Activated naive CD4-positive, alpha-beta T cell (primary cell): ENCODE results near the gene BLZF1.
"Not testable (repeated sequence)": the region's sequence is repeated elsewhere in the genome, so short reads cannot be mapped to it uniquely, and the experiment has no call there.

Experiments used
- DNase-seq, 4 experiments: peaks; one replicate each; lab custom pipeline; 2025; lab: John Stamatoyannopoulos, UW

The BLZF1 gene, protein sequence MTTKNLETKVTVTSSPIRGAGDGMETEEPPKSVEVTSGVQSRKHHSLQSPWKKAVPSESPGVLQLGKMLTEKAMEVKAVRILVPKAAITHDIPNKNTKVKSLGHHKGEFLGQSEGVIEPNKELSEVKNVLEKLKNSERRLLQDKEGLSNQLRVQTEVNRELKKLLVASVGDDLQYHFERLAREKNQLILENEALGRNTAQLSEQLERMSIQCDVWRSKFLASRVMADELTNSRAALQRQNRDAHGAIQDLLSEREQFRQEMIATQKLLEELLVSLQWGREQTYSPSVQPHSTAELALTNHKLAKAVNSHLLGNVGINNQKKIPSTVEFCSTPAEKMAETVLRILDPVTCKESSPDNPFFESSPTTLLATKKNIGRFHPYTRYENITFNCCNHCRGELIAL

DNA sequence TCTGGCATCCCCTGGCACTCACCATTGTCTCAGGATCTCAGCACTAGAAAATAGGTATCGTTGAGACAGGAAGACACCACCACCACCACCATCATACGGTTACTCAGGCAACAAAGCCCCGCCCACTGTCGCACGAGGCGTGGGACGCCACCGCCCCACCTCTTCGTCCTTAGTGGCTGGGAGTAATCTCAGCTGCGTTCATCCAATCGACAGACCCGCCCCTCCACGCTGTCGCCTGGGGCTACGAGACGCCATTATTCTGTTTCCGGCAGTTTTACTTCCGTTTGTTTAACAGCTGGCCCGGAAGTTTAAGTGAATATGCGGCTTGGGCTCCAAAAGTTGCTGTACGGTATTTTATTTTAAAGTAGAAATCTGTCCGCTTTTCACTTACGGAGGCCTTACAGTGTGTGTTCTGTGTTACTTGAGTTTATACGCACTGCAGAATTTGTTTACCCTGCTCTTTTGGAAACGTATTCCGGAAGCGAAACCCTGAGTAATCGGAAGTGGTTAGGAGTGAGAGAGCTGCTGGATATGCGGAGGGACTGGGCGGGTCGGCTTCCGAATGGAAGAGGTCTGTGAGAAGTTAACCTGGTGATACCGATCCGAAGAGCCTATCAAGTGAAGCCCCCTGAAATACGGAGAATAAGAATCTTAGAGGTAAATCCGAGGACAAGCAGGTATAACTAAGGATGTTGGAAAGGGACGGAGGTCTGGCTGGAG is at the start of gene BLZF1, which contains the start of gene NME7:
Gene BLZF1 (plus strand): TSS at position 510 of the 720 bp plus-strand sequence. CDS start 1,328 bp downstream, outside the sequence.
Gene NME7 (minus strand): TSS at position 112 of the 720 bp plus-strand sequence. CDS start 87 bp downstream, at position 25.
- DNase-seq, result peak; percentile 87 to 97 (median 94)

DNA sequence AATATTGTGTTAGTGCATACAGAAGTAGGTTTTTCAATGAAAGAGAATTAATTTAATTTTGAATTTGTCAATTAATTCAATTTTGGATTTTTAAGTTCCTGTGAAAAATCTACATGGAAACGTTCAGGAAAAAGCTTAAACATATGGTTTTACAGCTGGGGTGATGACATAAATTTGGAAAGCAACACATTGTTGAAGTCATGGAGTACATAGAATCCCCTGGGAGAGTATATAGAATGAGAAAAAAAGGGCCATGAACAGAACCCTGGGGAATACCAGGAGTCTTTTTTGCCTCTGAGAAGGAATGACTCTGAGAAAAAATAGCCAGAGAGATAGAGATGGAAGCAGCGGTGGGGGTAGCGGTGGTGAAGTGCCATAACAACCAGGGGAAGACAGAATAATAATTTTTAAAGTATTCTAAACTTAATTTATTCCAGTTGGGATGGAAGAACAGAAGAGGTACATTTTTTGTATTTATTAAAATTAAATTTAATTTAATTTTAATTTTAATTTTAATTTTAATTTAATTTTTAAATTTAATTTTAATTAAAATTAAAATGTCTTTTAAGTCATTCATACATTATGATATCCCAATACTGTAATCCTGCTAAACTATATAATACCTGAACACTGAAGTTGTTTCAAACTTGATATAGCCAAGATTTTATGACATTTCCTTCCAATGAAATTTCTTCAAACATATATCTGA is 49.3 kb upstream of the BLZF1 start:
- no peak for DNase-seq

DNA sequence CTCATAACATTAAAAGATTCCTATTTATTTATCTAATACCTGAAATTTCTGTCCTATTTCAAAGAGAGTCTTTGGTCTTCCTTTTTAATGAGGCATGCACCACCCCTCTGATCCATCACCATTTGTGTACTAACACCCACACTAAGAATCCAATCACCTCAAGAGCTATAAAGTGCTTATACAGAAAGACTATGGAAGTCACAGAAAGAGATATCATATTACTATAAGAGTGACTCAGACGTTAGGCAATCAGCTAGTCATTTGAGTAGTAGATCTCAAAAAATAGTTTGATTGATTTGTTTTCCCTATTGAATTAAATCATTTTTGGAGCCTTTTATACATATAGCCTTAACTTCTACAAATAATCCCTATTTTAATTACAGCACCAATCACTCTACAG is 46.5 kb upstream of the BLZF1 start:
- no peak for DNase-seq

DNA sequence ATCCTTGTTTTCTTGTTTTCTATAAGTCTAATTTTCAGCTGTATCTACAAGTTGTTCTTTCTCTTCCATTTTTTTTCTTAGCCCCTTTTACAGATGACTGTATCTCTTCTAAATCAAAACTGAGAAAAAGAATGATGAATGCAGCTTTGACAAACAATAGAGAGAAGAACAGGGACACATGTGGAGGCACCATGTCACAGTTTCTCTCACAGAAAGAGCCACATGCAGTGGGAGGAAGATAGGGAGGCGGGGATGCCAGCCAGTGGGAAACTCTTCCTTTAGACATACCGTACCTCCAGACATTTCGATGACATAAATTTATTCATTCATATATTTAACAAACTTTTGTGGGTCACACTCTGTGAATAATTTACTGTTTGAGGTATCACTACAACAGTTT is 45.9 kb upstream of the BLZF1 start:
- DNase-seq, result no peak

DNA sequence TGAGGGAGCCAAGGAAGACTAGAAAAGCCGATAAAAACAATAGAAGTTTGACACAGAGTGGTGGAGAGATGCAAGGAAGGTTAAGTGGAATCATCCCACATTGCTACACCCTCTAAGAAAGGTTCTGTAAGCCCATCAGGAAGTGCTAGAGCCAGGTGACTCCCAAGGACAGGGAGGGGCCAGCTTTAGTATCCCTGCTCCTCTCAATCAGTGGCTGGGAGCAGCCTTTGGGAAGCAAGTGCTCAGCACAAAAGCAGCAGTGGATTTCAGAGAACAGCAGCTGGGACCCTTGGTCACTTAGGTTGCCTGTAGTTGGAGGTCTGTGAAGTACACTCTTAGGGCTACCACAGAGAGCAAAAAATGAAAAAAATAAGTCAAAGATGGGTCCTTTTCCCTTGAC is 42.9 kb upstream of the BLZF1 start:
- no peak for DNase-seq

DNA sequence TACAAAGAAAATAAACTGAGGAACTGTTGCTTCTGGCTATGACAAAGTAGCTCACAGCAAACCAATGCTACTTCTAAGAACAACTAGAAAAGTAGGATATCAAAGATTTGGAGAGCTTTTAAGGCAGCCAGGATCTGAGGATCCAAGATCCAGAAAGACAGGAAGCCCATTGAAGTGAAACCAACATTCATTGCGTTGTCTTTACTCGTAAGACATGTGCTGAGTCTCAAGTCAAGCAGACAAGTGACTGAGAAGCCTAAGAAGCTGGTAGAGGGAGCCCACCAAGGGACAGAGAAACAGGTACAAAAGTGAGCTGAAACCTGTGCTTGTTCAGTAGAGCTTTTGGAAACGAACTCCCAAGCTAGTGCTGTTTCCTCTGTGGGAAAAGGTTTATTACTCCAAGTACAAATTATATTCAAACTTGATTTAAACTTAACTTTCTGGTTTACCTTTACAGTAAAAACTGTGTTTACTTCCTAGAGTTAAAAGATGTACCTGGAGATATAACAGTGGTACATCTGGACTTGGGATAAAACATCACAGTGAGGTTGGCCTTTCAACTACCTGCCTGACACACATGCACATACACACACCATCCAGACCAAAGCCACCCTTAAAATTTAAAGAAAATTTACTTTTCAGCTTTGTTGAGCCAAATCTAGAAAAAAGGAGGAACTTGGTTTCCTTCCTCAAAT is 41.6 kb upstream of the BLZF1 start:
- no peak for DNase-seq

DNA sequence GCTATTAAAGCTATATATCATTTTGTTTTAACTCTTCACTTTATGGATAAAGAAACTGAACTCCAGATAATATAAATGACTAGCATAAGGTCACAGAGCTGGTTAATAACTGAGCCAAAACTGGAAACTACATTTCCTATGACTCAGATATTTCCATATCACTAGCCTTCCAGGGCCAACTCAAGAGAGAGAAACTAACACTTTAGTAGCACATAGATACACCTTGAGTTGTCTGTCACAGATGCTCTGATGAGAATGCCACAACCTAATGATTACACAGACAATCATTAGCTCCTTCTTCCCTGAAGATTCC is 41.1 kb upstream of the BLZF1 start:
- DNase-seq, result no peak

DNA sequence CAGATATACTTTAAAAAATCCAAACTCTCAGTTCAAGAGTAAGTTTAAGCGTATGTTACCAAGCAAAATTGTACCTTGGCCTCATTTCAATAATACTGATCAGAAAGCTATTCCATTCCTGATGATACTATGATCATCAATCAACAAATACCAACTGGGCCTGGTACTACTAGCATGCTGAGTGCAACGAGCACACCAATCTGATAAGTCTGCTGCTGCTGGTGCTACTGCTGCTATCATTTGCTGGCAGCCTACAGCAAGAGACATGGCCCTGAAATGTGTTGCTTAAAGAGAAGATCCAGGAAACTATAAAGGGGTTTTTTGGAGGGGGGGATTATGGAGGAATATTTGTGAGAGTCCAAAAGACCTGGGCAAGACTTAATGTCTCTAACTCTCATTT is 40.1 kb upstream of the BLZF1 start:
- DNase-seq, result no peak

DNA sequence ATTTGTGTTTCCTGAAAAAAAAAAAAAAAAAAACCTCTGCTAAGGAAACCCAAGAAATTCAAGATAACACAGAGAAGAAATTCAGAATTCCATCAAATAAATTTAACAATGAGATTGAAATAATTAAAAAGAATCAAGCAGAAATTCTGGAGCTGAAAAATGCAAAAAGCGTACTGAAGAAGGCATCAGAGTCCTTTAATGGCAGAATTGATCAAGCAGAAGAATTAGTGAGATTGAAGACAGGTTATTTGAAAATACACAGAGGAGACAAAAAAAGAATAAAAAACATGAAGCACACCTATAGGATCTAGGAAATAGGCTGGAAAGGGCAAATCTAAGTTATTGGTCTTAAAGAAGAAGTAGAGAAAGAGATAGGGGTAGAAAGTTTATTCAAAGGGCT is 38.6 kb upstream of the BLZF1 start:
- no peak for DNase-seq

DNA sequence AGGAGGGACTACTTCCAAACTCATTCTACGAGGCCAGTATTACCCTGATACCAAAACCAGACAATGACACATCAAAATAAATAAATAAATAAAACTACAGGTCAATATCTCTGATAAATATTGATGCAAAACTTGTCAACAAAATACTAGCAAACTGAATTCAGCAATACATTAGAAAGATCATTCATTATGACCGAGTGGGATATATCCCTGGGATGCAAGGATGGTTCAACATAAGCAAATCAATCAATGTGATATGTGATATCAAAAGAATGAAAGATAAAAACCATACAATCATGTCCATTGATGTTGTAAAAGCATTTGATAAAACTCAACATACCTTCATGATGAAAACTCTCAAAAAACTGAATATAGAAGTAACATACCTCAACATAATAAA is 37.1 kb upstream of the BLZF1 start:
- DNase-seq, result no peak

DNA sequence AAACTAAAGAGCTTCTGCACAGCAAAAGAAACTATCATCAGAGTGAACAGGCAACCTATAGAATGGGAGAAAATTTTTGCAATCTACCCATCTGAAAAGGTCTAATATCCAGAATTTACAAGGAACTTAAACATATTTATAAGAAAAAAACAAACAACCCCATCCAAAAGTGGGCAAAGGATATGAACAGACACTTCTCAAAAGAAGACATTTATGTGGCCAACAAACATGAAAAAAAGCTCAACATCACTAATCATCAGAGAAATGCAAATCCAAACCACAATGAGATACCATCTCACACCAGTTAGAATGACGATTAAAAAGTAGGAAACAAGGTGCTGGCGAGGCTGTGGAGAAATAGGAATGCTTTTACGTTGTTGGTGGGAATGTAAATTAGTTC is 33.3 kb upstream of the BLZF1 start:
- not testable (repeated sequence) for DNase-seq

DNA sequence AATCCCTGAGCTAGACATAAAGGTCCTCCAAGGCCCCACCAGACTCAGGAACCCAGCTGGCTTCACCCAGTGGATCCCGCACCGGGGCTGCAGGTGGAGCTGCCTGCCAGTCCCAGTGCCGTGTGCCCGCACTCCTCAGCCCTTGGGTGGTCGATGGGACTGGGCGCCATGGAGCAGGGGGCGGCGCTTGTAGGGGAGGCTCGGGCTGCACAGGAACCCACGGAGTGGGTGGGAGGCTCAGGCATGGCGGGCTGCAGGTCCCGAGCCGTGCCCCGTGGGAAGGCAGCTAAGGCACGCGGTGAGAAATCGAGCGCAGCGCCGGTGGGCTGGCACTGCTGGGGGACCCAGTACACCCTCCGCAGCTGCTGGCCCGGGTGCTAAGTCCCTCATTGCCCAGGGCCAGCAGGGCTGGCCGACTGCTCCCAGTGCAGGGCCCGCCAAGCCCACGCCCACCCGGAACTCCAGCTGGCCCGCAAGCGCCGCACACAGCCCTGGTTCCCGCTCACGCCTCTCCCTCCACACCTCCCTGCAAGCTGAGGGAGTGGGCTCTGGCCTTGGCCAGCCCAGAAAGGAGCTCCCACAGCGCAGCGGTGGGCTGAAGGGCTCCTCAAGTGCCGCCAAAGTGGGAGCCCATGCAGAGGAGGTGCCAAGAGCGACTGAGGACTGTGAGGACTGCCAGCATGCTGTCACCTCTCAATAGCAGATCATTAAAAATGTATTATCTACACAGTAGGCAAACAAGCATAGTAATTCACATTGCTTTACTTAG is 30.9 kb upstream of the BLZF1 start:
- not testable (repeated sequence) for DNase-seq

DNA sequence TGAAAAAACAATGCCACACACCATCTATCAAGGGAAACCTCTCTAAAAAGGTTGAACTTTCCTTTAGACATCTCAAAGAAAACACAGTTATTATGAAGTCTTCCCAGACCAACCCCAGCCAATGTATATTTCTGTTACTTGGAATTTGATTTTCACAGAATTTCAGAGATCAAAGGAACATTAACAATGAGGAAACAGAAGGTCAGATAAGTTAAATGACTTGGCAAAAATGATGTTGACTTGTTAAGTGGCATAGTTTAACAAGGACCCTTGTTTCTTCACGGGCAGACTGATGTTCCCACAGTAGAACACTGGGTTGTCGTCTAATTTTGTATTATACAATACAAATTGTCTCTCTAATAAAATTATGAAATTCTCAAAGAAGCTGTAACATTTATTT is 29.4 kb upstream of the BLZF1 start:
- no peak for DNase-seq

DNA sequence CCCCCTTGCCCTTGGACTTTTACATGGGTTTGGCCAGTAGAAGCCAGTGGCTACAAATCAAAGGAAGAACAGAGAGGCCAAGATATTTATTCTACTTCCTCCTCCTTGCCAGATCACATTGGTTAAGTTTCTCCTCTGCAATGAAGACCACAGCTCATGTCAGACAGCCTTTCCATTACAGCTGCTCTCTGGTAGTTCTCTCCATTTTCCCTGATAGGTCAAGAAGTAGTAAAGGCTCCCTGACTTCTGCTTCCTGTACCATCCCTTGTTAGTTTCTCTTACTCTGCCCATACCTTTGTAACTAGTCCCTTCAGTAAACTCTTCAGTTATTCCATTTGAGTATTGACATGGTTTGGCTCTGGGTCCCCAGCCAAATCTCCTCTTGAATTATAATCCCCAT is 28.2 kb upstream of the BLZF1 start:
- no peak for DNase-seq

DNA sequence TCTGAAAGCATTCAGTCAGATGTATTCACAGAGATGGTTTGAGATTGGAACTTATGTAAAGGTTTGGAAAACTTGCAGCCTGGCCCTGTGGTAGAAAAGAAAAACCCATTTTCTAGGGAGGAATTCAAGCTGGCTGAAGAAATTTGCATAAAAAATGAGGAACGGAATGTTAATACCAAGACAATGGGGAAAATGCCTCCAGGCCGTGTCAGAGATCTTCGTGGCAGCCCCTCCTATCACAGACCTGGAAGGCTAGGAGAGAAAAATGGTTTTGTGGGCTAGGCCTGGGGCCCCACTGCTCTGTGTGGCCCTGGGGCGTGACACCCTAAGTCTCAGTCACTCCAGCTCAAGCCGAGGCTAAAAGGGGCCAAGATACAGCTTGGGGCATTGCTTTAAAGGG is 27.1 kb upstream of the BLZF1 start:
- DNase-seq, result no peak

DNA sequence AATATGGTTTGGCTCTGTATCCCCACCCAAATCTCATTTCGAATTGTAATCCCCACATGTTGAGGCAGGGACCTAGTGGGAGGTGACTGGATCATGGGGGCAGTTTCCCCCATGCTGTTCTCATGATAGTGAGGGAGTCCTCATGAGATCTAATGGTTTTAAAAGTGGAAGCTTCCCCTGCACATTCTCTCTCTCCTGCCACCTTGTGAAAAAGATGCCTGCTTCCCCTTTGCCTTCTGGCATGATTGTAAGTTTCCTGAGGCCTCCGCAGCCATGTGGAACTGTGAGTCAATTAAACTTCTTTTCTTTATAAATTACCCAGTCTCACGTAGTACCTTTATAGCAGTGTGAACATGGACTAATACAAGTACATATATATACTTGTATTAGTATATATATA is 25.9 kb upstream of the BLZF1 start:
- not testable (repeated sequence) for DNase-seq

DNA sequence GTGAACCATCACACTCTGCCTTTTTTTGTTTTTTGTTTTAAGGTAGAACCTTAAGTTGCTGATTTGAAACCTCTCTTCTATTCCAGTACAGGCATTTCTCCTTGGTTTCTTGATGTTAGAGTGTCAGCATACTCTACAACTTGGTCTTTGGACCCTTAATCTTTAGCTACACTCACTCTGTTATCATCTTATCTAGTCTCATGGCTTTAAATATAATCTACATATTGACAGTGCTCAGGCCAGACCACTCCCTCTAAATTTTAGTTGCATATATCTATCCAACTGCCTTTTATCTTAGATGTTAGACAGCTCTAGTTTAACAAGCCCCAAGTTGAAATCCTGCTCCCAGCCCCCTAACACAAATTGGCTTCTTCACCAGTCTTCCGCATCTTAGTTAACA is 22.5 kb upstream of the BLZF1 start:
- DNase-seq, result no peak

DNA sequence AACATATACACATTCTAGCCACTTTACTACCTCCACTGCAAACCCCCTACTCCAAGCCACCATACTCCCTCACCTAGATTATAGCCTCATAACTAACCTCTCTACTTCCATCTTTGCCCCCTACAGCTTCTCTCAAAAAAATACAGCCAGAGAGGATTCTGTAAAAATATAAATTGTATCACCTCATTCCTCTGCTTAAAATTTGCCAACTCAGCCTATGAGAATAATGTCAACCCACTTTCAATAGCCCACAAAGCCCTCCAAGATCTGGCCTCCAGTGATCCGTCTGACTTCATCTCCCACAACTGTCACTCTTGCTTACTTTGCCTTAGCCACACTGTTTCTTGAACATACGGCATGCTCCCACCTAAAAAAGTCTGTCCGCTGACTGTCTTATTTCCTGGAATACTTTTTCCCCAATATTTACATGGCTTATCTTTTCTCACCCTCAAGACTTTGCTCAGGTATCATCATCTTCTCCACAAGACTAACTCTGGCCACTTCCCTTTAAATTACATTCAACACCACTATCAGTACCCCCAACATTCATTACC is 21.9 kb upstream of the BLZF1 start:
- DNase-seq, result no peak

DNA sequence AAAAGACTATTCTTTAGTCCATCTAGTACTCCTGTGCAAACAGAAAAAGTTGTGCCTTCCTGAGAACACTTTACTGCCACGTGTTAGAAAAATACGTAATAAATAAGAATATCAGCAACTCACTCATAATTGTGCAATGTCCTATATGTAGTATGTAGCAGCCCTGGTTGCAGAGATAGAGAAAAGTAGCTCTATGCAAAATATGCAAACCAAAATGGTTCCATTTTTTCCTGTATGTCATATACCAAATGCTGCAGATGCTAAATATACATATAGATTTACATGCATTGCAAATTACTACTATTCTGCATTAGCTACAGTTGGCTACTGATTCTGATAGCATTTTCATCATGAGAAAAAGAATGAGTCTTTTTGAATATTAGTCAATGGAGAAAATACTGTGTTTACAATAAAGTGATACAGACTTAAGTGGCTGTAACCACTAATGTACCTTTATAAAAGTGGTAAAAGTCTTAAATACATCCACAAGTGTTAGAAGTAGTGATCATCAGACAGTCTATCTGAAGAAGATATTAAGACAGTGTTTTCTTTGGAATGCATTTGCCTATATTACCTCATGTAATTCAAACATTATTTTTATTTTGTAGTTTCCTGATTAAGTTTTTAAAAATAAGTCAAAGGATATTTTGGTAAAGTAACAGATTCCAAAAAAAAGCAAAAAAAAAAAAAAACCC is 20.2 kb upstream of the BLZF1 start:
- DNase-seq, result no peak

DNA sequence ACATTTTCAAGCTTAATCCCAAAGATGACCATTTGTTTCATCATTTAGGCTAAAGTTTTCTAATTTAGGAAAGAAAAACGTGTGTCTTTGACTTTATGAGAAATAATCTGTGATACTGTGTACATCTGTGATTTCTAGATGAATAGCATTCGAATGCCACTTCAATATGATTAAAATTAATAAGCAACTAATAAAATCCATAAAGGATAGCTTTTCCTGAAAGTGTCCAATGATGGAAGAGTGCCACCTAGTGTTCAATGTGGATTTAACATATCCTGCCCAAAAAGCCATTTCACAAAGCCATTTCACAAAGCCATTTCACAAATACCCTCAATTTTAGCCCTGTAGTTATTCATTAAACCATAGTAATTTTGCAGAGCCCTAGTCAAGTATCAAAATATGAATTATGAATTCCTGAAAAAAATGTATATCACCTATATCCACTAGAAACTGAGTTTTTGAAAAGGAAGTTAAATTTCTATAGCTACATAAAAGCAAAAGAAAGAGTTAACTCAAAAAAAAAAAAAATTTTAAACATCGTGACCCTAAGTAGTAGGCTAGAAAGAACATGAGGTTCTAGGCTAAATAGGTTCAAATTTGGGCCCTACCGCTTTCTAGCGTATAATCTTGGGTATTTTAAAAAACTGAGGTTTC is 19.5 kb upstream of the BLZF1 start:
- no peak for DNase-seq
